Ascending aorta (tissue), 2 donors: ENCODE data around the gene TTLL11. TPM values are rescaled to one million over a fixed set of nuclear protein-coding genes. Genes with fewer than 3 reads are reported as not detected.
"Not testable (repeated sequence)": the region's sequence is repeated elsewhere in the genome, so short reads cannot be mapped to it uniquely, and the experiment has no call there.

Experiments used
- DNase-seq, 2 donors: peaks; one replicate each; pipeline ENCODE4 v3.0.0-alpha.2; 2019; ENCODE audit warnings: low spot score in 2 of 2
- H3K27ac ChIP-seq, 2 donors: fragments of 200-600 bp; sonication (generic); one replicate each; pipeline ENCODE4 v1.5.1; 2016 to 2017; ENCODE audit warnings: mild to moderate bottlenecking in 1 of 2
- H3K27me3 ChIP-seq: fragments of 200-600 bp; sonication (generic); one replicate; pipeline ENCODE4 v1.5.1; 2017
- H3K36me3 ChIP-seq, 2 donors: fragments of 200-600 bp; sonication (generic); one replicate each; pipeline ENCODE4 v1.5.1; 2016
- H3K4me1 ChIP-seq, 2 donors: fragments of 200-600 bp; sonication (generic); one replicate each; pipeline ENCODE4 v1.5.1; 2016 to 2017; ENCODE audit warnings: mild to moderate bottlenecking in 1 of 2
- H3K4me3 ChIP-seq, 2 donors: fragments of 200-600 bp; sonication (generic); one replicate each; pipeline ENCODE4 v1.5.1; 2016 to 2017; ENCODE audit warnings: mild to moderate bottlenecking in 1 of 2
- H3K9me3 ChIP-seq, 2 donors: fragments of 200-600 bp; sonication (generic); one replicate each; pipeline ENCODE4 v1.5.1; 2016
- intact Hi-C: fragments of 100-400 bp; cut with DNase I; formaldehyde crosslinking; loops from one replicate; pipeline ENCODE4 v1.15.1; 2023
- total RNA-seq: library from RNA; depleted of rRNA; stranded (reverse); fragments of >200 nt; gene quantifications from one replicate; pipeline ENCODE4 v1.1.0, GENCODE V29; 2016
- TF ChIP-seq, protein P1 (sequence below), 3 experiments: fragments of 200-600 bp in 2 of 3; fragments of 450-650 bp in 1 of 3; sonication (generic) in 2 of 3; IDR thresholded peaks; one replicate each; pipeline ENCODE4 v1.5.1; 2016 to 2019; ENCODE audit warnings: antibody characterized with exemption in 3 of 3, mild to moderate bottlenecking in 1 of 3, moderate library complexity in 1 of 3

TTLL11 gene
- total RNA-seq, 1 donor from 2014 or later, result 18.5 TPM

GRCh38 chr9:121895818-121896544, 197.1 kb downstream of the TTLL11 start:
- H3K4me3 ChIP-seq, result no peak overlapping the region
- intact Hi-C loops, result no loop called here

DNA sequence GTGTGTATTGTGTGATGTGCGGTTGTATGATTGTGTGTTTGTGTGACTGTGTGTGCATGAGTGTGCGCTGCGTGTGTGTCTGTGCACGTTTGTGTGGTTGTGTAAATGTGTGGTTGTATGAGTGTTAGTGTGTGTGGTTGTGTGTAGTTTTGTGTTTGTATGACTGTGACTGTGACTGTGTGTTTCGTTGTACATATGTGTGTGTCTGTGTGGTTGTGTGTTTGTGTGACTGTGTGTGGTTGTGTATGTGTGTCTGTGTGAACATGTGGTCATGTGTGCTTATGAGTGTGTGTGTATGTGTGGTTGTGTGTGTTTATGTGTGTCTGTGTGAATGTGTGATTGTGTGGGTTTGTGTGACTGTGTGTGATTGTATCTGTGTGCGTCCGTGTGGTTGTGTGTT, 197.8 kb downstream of the TTLL11 start:
- H3K9me3 ChIP-seq, result no peaks in the 10 kb centered on the region
- TF ChIP-seq, protein P1, sequence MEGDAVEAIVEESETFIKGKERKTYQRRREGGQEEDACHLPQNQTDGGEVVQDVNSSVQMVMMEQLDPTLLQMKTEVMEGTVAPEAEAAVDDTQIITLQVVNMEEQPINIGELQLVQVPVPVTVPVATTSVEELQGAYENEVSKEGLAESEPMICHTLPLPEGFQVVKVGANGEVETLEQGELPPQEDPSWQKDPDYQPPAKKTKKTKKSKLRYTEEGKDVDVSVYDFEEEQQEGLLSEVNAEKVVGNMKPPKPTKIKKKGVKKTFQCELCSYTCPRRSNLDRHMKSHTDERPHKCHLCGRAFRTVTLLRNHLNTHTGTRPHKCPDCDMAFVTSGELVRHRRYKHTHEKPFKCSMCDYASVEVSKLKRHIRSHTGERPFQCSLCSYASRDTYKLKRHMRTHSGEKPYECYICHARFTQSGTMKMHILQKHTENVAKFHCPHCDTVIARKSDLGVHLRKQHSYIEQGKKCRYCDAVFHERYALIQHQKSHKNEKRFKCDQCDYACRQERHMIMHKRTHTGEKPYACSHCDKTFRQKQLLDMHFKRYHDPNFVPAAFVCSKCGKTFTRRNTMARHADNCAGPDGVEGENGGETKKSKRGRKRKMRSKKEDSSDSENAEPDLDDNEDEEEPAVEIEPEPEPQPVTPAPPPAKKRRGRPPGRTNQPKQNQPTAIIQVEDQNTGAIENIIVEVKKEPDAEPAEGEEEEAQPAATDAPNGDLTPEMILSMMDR (IDR thresholded peaks at IDR 0.05), result no peak
- H3K27me3 ChIP-seq, result no peaks in the 10 kb centered on the region
- intact Hi-C loops, result no loop called here
- no peak for DNase-seq
- H3K4me3 ChIP-seq, result no peak overlapping the region
- H3K27ac ChIP-seq, result no peak overlapping the region
- no peaks in the 10 kb centered on the region for H3K4me1 ChIP-seq
- H3K36me3 ChIP-seq, result no peaks in the 10 kb centered on the region

More at GRCh38 chr9:121895818-121896544, 197.1 kb downstream of the TTLL11 start:
- DNase-seq, result no peak
- Histone ChIP-seq H3K27me3 (no peaks in the 10 kb centered on the region), H3K27ac (peak overlapping the region; percentile 12 to 18), H3K36me3 (no peaks in the 10 kb centered on the region), H3K4me1 (no peaks in the 10 kb centered on the region), H3K9me3 (no peaks in the 10 kb centered on the region)
- TF ChIP-seq, protein P1 (IDR thresholded peaks at IDR 0.05), result peak in 1 of 3 experiments; percentile 20

- H3K27me3 ChIP-seq, H3K4me1 ChIP-seq, intact Hi-C loops, H3K9me3 ChIP-seq, H3K4me3 ChIP-seq, H3K36me3 ChIP-seq, H3K27ac ChIP-seq, DNase-seq: not testable (repeated sequence)
Observed at GRCh38 chr9:121894380-121894779, 198.7 kb downstream of the TTLL11 start.

DNA sequence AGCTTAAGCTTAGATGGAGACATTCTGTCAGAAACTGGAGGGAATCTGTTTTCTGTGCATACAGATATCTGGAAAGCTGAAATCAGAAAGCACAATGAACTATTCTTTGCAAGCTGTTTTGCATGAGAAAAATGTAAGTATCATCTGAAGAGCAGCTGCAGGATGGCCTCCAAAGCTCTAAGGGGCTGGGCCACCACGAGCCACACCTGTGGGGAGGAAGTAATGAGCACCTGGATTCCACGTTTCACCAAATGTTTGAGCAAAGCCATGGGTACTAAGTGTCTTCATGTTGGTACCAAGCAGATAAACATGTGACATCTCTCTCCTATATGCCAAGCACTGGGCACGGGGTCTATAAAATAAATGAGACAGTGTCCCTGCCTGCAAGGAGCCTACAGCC, 199.3 kb downstream of the TTLL11 start:
- intact Hi-C loops, result no loop called here
- TF ChIP-seq, protein P1 (IDR thresholded peaks at IDR 0.05), result no peak

GRCh38 chr9:121892706-121893105, 200.4 kb downstream of the TTLL11 start:
- DNase-seq, result no peak
- Histone ChIP-seq H3K27me3 (no peaks in the 10 kb centered on the region), H3K27ac (no peak overlapping the region), H3K36me3 (no peaks in the 10 kb centered on the region), H3K4me1 (no peaks in the 10 kb centered on the region), H3K9me3 (no peaks in the 10 kb centered on the region), H3K4me3 (no peak overlapping the region)
- TF ChIP-seq, protein P1 (IDR thresholded peaks at IDR 0.05), result no peak
- intact Hi-C loops, result no loop called here

More for the DNA sequence above, 199.3 kb downstream of the TTLL11 start:
- Histone ChIP-seq H3K4me1 (no peaks in the 10 kb centered on the region), H3K9me3 (no peaks in the 10 kb centered on the region), H3K36me3 (no peaks in the 10 kb centered on the region), H3K27ac (no peak overlapping the region), H3K27me3 (no peaks in the 10 kb centered on the region), H3K4me3 (no peak overlapping the region)
- no peak for DNase-seq

DNA sequence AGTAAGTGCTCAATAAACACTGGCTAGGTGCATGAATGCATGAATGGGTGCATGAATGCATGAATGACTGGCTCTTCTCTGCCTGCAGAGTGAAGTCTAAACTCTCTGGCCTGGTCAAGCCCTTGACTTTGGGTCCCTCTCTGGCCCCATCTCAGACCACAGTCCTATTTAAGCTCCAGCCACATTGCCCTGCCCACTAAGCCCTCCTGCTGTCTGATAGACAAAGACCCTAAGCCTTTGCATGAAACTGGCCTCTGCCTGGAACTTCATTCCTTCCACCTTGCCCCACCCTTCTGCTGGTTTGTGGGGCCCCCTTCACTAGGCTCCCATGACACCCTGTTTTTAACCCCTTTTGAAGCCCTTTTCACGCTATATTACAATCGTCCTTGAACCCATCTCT, 202.4 kb downstream of the TTLL11 start:
- Histone ChIP-seq H3K27ac (no peak overlapping the region), H3K4me1 (no peaks in the 10 kb centered on the region), H3K9me3 (no peaks in the 10 kb centered on the region), H3K4me3 (no peak overlapping the region), H3K27me3 (no peaks in the 10 kb centered on the region), H3K36me3 (no peaks in the 10 kb centered on the region)
- intact Hi-C loops, result no loop called here
- no peak for DNase-seq
- TF ChIP-seq, protein P1 (IDR thresholded peaks at IDR 0.05), result no peak
